NCI-H1694 treated with DMSO at 0.1 percent for 48 hours (cell line): Measurements from ENCODE around the gene ZFPM1.

Experiments used
- DNase-seq: peaks from one replicate; lab custom pipeline; 2025; lab: John Stamatoyannopoulos, UW

The ZFPM1 gene

DNA sequence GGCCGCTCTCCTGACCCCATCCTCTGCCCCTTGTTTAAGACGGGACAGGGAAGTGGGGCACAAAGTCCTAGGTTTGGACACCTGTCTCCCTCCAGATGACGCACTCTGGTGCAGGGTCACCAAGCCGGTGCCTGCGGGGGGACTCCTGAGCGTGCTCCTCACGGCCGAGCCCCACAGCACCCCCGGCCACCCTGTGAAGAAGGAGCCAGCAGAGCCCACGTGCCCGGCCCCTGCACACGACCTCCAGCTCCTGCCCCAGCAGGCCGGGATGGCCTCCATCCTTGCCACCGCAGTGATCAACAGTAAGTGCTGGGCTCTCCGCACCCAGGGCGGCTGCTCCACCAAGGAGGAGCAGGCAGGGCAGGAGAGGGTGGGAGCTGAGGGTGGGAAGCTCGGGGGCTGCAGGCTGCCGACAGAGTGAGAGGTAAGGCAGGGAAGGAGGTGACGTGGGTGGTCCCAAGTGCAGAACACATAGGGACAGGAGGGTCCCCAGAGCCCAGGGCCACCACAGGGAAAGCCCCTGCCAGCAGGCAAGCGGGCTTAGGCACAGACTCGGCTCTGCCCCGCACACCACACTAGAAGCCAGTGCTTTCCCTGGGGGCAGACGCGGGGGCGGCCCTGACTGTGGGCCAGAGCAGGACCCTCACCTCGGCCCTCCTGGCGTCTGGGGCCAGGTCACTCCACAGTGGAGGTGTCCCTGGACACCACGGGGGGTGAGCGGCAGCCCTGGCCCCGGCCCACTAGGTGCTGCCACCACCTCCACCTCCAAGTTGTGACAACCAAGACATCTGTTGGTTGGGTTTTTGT is 75.1 kb downstream of the ZFPM1 start:
- DNase-seq, result no peak

DNA sequence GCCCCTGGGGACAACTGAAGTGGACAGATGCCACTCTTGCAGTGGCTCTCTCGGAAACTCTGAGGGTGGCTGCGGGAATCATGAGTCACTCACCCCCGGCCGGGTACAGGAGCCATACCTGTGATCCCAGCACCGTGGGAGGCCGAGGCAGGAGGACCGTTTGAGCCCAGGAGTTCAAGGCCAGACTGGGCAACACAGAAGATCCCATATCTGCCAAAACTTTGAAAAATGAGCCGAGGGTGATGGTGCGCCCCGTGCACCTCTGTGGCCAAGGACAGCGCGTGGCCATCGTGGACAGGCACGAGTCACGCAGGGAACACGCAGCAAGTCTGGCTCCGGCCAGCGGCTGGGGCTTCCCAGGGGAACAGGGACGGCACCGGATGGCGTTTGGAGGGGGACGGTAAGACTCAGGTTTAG is 75.8 kb downstream of the ZFPM1 start:
- no peak for DNase-seq

DNA sequence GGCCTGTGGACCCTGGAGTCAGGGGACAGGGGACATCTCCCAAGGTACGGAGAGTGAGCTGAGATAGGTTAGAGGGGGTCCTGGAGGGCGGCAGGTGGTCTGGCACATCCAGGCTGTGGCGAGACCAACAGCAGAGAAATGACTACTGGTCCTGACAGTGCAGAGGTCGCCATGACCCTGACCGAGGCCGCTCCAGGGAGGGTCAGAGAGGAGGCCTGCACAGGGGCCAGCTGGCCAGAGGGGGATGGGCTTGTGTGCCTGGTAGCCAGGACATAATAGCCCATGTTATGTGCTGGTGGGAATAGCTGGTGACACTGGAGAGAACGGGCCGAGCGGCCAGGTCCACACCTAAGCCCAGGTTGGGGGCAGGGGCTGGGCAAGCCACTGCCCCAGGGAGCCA is 76.5 kb downstream of the ZFPM1 start:
- no peak for DNase-seq

DNA sequence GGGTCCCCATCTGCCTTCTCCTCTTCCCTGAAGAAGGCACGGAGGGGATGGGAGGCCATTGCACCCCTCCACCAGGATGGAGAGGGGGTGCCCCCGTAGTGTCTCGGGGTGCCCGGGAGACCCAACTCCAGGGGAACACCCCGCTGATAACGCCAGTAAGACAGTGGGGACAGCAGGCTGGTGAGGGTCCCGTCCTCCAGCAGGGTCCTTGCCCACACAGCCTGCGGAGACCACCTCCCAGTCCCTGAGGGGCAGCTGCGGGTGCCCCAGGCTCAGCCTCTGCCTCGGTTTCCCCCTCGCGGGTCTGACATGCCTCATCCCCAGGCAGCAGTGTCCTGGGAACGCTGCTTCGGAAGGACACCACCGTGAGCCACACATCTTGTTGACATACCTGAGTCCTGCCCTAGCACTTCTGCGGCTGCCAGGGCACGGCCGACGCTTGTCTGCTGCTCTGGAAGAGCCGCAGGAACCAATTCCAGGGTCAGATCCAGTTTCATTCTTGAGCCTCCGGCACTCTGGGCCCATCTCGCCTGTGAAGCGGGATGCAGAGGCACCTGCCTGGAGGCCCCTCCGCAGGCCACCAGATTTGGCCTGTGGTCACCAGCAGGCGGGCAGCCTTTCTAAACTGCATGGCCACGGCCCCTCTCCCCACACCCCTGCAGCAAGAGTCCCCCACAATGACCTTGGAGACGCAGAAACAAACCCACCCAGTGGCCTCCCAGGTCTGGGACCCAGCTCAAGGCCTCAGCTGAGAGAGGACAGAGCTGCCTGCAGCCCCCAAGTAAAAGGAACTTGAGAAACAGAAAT is 77.2 kb downstream of the ZFPM1 start:
- no peak for DNase-seq

DNA sequence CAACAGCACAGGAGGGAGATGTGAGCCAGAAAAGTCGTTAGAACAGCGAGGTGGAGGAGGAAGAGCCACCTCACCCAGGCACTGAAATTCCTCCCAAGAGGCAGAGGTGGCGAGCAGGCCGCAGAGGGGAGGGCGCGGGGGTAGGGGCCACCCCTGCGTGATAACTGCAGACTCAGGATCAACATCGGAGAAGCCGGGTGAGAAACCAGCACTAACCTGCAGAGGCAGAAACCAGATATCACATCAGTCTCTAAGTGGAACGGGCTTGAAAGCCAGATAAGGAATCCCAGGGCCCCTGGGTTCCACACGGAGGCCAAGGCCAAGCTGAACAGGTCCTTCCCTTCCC is 77.8 kb downstream of the ZFPM1 start:
- no peak for DNase-seq

DNA sequence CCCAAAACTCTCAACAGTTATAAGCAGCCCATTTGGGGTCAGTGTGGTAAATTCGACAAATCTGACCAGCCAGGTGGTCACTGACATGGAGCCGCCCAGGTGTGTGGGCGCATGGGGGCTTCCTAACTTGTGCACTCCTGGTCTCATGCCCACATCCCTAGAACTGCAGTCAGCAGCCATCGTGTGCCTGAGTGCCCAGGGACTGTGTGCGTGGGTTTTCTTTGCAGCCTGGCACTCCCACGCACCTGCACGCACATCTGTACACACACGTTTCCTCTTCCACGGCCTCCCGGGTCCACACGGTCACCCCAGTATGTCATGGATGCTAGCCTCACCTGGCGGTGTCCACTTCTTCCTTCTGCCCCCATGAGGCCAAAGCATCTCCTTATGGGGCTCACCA is 78.3 kb downstream of the ZFPM1 start:
- no peak for DNase-seq

DNA sequence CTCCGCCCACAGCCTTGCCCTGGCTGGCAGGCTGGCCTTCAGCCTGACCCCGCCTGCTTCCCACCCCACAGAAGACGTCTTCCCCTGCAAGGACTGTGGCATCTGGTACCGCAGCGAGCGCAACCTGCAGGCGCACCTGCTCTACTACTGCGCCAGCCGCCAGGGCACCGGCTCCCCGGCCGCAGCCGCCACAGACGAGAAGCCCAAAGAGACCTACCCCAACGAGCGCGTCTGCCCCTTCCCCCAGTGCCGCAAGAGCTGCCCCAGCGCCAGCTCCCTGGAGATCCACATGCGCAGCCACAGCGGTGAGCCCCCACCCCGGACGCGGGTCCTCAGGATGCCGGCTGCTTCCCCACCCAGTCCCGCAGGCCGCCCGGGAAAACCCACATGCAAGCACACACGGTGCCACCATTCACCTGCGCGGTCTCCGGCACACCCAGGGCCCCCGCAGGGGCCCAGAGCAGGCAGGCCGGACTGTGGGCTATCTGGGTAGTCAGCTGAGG is 78.9 kb downstream of the ZFPM1 start:
- no peak for DNase-seq

DNA sequence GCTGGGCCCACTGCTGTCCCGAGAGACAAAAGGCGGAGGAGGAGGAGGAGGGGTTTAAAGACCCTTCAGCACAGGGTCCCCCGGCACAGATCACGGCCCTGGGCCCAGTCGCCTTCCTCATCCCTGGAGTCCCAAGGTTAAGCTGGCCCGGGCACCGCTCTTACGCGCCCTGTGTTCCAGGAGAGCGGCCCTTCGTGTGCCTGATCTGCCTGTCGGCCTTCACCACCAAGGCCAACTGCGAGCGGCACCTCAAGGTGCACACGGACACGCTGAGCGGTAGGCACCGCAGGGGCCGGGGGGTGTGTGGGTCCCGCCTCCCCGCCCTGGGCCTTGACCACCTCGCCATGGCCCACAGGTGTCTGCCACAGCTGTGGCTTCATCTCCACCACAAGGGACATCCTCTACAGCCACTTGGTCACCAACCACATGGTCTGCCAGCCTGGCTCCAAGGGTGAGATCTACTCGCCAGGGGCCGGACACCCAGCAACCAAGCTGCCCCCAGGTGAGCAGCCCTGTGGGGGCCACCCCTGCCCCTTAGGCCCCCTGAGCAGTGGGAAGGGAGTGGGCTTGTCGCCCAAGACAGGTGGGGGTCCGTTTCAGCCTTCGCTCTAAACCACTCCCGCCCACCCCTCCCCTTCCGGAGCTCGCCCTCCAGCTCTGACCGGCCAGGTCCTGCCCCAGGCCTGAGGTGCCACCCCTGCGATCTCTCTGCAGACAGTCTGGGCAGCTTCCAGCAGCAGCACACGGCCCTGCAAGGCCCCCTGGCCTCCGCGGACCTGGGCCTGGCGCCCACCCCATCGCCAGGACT is 79.6 kb downstream of the ZFPM1 start:
- DNase-seq, result no peak

DNA sequence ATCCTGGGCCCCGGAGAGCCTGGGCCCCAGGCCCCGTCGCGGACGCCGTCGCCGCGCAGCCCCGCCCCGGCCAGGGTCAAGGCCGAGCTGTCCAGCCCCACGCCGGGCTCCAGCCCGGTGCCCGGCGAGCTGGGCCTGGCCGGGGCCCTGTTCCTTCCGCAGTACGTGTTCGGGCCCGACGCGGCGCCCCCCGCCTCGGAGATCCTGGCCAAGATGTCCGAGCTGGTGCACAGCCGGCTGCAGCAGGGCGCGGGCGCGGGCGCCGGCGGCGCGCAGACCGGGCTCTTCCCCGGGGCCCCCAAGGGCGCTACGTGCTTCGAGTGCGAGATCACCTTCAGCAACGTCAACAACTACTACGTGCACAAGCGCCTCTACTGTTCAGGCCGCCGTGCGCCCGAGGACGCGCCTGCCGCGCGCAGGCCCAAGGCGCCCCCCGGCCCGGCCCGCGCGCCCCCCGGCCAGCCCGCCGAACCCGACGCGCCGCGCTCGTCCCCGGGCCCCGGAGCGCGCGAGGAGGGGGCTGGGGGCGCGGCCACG is 80.4 kb downstream of the ZFPM1 start:
- DNase-seq, result no peak

DNA sequence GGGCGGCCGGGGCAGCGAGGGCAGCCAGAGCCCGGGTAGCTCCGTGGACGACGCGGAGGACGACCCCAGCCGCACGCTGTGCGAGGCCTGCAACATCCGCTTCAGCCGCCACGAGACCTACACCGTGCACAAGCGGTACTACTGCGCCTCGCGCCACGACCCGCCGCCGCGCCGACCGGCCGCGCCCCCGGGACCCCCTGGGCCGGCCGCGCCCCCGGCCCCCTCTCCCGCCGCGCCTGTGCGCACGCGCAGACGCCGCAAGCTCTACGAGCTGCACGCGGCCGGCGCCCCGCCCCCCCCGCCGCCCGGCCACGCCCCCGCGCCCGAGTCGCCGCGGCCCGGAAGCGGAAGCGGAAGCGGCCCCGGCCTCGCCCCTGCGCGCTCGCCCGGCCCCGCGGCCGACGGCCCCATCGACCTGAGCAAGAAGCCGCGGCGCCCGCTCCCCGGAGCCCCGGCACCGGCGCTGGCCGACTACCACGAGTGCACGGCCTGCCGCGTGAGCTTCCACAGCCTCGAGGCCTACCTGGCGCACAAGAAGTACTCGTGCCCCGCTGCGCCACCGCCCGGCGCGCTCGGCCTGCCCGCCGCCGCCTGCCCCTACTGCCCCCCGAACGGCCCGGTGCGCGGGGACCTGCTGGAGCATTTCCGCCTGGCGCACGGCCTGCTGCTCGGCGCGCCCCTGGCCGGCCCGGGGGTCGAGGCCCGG is 81.0 kb downstream of the ZFPM1 start:
- DNase-seq, result no peak

DNA sequence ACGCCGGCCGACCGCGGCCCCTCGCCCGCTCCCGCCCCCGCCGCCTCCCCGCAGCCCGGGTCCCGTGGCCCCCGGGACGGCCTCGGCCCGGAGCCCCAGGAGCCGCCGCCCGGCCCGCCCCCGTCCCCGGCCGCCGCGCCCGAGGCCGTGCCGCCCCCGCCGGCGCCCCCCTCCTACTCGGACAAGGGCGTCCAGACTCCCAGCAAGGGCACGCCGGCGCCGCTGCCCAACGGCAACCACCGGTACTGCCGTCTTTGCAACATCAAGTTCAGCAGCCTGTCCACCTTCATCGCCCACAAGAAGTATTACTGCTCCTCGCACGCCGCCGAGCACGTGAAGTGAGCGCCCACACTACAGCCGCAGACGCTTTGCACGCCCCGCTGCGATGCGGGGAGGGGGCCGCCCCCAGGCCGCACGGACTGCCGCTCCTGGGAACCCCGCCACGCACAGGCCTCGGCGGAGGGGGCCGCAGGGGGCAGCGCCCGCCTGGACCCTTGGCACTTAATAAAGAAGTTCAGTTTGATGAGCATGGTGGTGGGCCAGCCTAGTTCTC is 81.6 kb downstream of the ZFPM1 start:
- no peak for DNase-seq

DNA sequence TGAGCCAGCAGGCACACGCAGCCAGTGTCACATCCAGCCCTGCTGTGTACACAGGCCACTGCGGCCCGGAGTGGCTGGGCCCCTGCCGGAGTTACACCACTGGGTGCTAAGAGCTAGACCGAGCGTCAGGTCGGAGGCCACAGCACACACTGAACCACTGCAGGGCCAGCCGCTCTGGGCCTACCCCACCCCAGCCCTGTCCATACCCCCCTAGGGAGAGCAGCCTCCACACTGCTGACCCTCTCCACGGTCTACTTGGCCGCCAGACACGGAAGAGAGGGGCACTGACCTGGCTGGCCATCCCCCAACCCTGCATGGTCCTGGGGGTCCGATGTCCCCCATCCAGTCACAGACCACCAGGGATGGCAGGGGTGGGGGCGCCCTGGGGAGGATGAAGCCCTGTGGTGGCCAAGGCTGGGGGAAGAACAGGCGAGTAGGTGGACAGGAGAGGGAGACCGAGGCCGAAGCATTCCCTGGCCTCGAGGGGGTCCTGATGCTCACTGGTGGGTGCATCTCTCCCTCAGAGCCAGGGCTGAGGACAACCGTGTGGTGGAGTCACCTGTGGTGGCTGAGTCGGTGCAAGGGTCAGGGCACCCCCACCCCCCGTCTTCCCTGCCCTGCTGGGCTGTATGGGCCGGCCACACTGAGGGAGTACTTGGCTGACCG is 82.2 kb downstream of the ZFPM1 start:
- no peak for DNase-seq

DNA sequence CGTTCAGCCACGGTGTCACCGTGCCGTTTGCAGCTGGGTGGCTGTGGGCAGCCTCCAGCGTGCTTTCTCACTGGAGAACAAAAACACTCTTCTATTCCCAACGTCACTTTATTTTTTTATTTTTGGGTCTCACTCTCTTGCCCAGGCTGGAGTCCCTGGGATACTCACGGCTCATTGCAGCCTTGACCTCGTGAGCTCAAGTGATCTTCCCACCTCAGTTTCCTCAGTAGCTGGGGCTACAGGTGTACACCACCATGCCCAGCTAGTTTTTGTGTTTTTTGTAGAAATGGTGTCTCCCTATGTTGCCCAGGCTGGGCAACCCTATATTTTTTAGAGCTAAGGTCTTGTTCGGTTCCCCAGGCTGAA is 82.8 kb downstream of the ZFPM1 start:
- DNase-seq, result no peak

DNA sequence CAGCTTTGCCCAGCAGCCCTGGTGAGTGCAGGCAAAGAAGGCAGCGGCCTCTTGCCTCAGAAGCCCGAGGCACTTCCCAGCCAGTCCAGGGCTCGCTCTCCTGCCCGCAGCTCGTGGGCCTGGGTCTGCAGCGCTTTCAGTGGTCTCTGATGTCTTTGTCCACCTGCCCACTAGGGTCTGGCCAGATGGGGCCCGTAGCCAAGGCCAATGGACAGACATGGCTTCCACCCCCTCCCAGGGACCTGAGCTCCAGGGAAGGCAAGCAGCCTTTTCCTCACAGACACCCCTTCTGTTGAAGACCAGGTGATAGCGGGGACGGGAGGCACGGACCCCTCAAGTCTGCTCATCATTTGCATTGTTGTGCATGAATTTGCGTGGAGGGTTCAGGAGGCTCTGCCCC is 83.4 kb downstream of the ZFPM1 start:
- DNase-seq, result no peak

DNA sequence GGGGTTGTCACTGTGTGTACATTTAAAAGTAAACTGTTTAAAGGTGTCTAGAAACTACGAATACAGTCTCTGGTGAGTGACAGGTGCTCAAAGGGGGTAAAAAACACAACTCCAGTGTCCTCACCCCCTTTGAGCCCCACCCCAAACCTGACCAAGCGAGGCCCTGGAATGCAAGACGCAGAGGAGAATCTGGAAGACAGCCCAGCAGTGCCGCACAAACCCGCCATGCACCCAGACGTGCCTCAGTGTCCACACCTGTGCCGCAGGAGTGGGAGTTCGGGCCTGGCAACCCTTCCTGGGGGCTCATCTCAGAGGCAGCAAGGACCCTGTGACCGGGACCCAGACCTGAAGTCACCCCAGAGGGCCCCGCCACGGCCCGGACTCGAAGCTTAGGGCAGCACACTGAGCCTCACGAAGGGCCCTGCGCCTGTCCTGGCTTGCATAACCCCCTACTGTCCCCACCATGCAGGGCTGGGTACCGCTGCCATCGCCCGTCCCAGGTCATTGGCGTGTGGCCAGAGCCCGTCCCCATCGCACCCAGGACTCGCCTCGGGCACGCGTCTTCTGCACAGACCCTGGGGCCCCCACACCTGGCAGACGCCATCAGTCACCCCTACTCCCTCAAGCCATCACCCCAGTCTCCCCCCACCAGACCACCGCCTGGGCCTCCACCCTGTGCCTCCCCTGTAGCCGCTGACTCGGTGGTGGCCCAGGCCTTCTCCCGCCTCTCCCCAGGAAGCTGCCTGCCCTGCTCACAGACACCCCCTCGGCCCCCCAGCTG is 84.1 kb downstream of the ZFPM1 start:
- DNase-seq, result no peak

DNA sequence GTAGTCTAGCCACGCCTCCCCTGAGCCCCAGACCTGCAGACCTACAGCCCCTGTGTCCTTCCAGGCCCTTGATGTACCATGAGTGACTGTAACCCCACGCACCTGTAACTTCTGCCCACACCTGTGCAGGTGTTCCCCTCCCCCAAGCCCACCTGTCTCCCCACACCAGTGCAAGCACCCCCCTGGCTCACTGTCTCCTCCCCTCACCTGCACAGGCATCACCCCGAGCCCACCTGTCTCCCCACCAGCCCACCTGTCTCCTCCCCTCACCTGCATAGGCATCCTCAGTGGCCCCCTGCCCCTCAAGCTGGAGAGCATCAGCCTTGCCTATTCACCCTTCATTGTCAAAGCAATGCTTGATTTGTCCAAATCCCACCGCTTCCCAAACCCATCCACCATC is 84.8 kb downstream of the ZFPM1 start:
- DNase-seq, result no peak

DNA sequence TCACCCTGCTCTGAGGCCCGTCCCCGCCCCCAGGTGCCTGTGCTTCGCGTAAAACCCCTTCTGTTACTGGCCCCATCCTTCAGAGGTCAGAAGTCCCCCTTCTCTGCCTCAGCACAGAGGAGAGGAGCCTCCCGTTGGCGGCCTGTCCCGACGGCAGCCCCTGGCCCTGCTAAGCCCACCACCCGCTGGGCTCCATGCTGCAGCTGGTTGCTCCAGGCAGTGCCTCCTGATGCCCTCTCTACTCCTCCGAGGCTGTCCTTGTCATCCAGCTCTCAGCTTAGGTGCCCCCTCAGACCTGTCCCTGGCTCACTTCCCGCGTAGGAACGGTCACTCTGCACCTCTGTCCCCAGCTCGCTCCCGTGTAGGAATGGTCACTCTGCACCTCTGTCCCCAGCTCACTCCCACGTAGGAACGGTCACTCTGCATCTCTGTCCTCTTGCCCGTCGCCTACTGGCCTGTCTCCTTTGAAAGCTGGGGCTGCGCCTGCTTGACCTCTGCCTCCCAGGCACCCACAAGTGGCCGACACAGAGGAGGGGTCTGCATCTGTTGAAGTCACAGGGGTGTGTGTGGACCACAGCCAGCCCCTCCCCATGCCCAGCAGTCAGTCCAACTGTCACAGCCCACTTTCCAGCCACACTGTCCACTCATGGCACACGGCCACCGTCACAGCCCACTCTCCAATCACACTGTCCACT is 85.4 kb downstream of the ZFPM1 start:
- no peak for DNase-seq

DNA sequence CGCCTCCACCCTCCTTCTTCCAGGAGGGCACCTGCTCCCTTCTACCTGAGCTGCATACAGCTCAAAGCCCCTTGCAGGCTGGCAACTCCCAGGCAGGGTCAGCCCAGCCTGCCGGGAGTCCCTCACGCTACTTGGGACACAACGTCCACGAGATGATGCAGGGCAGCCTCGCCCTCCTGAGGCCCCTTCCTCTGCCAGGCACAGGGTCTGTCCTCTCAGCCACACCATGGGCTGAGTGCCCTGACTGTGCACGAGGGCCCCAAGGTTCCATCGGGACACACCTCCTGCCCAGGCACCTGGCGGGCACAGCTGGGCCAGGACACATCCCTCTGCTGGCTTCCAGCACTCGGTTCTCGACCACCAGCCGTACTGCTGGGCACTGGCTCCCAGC is 86.2 kb downstream of the ZFPM1 start:
- no peak for DNase-seq

DNA sequence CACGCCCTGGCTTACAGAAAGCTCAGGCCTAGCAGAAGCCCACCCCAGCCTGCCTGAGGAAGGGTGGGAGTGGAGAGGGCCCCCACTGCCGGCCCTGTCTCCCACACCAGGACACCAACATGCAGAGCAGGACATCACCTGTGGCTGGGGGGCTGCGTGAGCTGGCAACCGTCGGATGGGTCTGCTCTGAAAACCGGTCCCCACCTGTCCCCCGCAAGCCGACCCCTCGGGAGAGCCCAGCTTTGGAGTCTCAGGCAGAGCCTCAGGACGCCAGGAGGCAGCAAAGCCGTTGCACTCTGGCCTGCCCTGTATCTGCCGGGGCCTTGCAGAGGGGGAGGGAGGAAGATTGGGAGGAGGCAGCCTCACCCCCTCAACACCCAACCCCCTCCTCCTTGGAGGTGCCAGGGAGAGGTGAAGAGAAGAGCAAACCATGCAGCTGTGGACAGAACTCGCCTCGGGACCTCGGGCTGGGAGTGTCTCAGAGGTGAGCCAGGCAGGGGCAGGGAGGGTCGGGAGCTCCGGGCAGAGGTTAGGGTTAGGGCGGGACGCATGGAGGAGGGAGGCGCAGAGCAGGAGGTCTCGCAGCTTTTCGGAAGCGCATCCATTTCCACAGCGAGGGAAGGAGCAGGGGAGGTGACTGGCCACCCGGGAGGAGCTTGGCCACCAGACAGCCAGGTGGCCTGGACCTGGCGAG is 86.7 kb downstream of the ZFPM1 start:
- DNase-seq, result no peak
